GM12878 (cell line): ENCODE data around the gene EI24. TPM values are rescaled to one million over a fixed set of nuclear protein-coding genes. Genes with fewer than 3 reads are reported as not detected.

Experiments used
- ATAC-seq: fragments of 200-7000 bp; cut with Tn5 transposase; 3 replicates; pipeline ENCODE4 v1.9.1; 2020; ENCODE audit warnings: mild to moderate bottlenecking, moderate library complexity
- BruUV-seq: library from RNA; stranded (reverse); fragments of 400-500 nt; replicated peaks from 2 replicates; lab custom pipeline; 2021; lab: Mats Ljungman, UMichigan
- CTCF ChIA-PET: fragments of 300-600 bp; sonication (Branson Sonifier 250); formaldehyde crosslinking; extraction: SDS; loops from one replicate; lab custom pipeline; 2021; ENCODE audit warnings: inconsistent platforms; lab: Yijun Ruan, JAX
- POLR2A ChIA-PET: fragments of 350-600 bp; formaldehyde crosslinking; extraction: SDS; loops from one replicate; lab custom pipeline; 2021; ENCODE audit warnings: inconsistent platforms; lab: Charles Lee
- RAD21 ChIA-PET: fragments of 300-600 bp; sonication (Branson Sonifier 250); formaldehyde crosslinking; loops from one replicate; lab custom pipeline; 2023; ENCODE audit warnings: antibody characterized with exemption; ENCODE audit not compliant: unreplicated experiment; lab: Charles Lee
- SMC1A ChIA-PET: fragments of 300-600 bp; sonication (Branson Sonifier 250); formaldehyde crosslinking; loops from one replicate; lab custom pipeline; 2023; ENCODE audit not compliant: unreplicated experiment, uncharacterized antibody; lab: Charles Lee
- DNase-seq: peaks from one replicate; pipeline ENCODE4 v3.0.0-alpha.2; 2011; ENCODE audit warnings: low read depth, low spot score
- FAIRE-seq: peaks from 3 replicates; lab custom pipeline; 2011; peaks lifted over from hg19 to GRCh38; lab: Jason Lieb, UNC
- H2AFZ ChIP-seq: 2 replicates; pipeline ENCODE4 v1.6.0; 2011; ENCODE audit warnings: low read depth, low read length, control low read depth; ENCODE audit not compliant: control insufficient read depth
- H3K27ac ChIP-seq: 2 replicates; pipeline ENCODE4 v1.5.1; 2011; ENCODE audit warnings: control low read depth; ENCODE audit not compliant: control insufficient read depth, insufficient read depth
- H3K27me3 ChIP-seq, 2 experiments: replicated peaks in 1 of 2; 2 replicates each; pipeline versions ENCODE4 v1.6.0 to v1.6.1; 2011; ENCODE audit warnings: low read length in 1 of 2; ENCODE audit not compliant: control insufficient read depth in 2 of 2, insufficient read depth in 2 of 2
- H3K36me3 ChIP-seq, 2 experiments: 2 replicates each; pipeline ENCODE4 v1.5.1; 2011; ENCODE audit warnings: low read length in 1 of 2; ENCODE audit not compliant: control insufficient read depth in 2 of 2, insufficient read depth in 2 of 2
- H3K4me1 ChIP-seq: 2 replicates; pipeline ENCODE4 v1.6.1; 2011; ENCODE audit warnings: mild to moderate bottlenecking, low read length, moderate library complexity, mixed read lengths; ENCODE audit not compliant: control insufficient read depth, insufficient read depth
- H3K4me2 ChIP-seq: 2 replicates; pipeline ENCODE4 v1.6.0; 2011; ENCODE audit warnings: control low read depth; ENCODE audit not compliant: control insufficient read depth, insufficient read depth
- H3K4me3 ChIP-seq: fragments of 200-600 bp; sonication (generic); 2 replicates; pipeline ENCODE4 v1.5.1; 2016
- H3K79me2 ChIP-seq: 2 replicates; pipeline ENCODE4 v1.6.0; 2011; ENCODE audit warnings: low read length; ENCODE audit not compliant: control insufficient read depth, insufficient read depth
- H3K9ac ChIP-seq: 2 replicates; pipeline ENCODE4 v1.8.0; 2011; ENCODE audit warnings: low read length, control low read depth, mixed read lengths; ENCODE audit not compliant: control insufficient read depth, insufficient read depth
- H3K9me3 ChIP-seq: replicated peaks from 3 replicates; pipeline ENCODE4 v1.5.1; 2011; ENCODE audit warnings: mild to moderate bottlenecking, low read length; ENCODE audit not compliant: control insufficient read depth, insufficient read depth
- H4K20me1 ChIP-seq: 2 replicates; pipeline ENCODE4 v1.6.0; 2011; ENCODE audit not compliant: control insufficient read depth, insufficient read depth
- SIX5 ChIP-seq: IDR thresholded peaks from 2 replicates; pipeline ENCODE4 v1.6.1; 2011; ENCODE audit warnings: mild to moderate bottlenecking, low read depth, low read length, moderate library complexity; ENCODE audit not compliant: severe bottlenecking
- STAT1 ChIP-seq: fragments of 450-650 bp; conservative IDR thresholded peaks from 2 replicates; pipeline ENCODE4 v1.6.1; 2014; ENCODE audit warnings: antibody characterized with exemption, mild to moderate bottlenecking
- ZBTB11 ChIP-seq: fragments of 450-650 bp; formaldehyde crosslinking; IDR thresholded peaks from 2 replicates; pipeline ENCODE4 v1.5.0; 2022; ENCODE audit warnings: mild to moderate bottlenecking, missing genetic modification characterization
- ZNF274 ChIP-seq: IDR thresholded peaks from one replicate; pipeline ENCODE4 v1.8.0; 2011; ENCODE audit not compliant: insufficient read length, insufficient read depth
- WGBS: methylation state at CpG from one replicate; pipeline ENCODE4 v1.1.6; 2016; ENCODE audit warnings: low lambda C conversion rate; ENCODE audit not compliant: insufficient replicate concordance, insufficient coverage; ENCODE audit errors: missing lambda C conversion rate; 5-methylcytosine and 5-hydroxymethylcytosine counted together
- in situ Hi-C: fragments of 300-500 bp; cut with MboI; formaldehyde crosslinking; loops from 9 replicates; pipeline ENCODE4 v1.14.3; 2018; ENCODE audit warnings: mixed read lengths
- intact Hi-C: fragments of 100-400 bp; cut with micrococcal nuclease; formaldehyde crosslinking; loops from one replicate; pipeline ENCODE4 v1.14.2; 2022; ENCODE audit not compliant: unreplicated experiment
- polyA plus RNA-seq, 11 experiments: library from polyadenylated mRNA; depleted of rRNA in 4 of 11; unstranded in 6 of 11; stranded (reverse) in 5 of 11; fragments of >200 nt; fragmentation: Nextera tagmentation in 4 of 11; fragmentation: Illumina TruSeq in 1 of 11; extraction: Ambion mirVana in 4 of 11; extraction: Trizol in 1 of 11; gene quantifications; 1 replicate in 1 of 11; 2 replicates in 10 of 11; pipeline versions ENCODE4 v1.2.1 to v1.2.3, GENCODE V29; 2011 to 2016; ENCODE audit warnings: inconsistent platforms in 2 of 11, missing spikeins in 2 of 11, low read depth in 1 of 11
- total RNA-seq, 4 experiments: library from RNA; depleted of rRNA in 3 of 4; stranded (reverse); fragments of >200 nt in 3 of 4; fragmentation: Illumina TruSeq in 1 of 4; extraction: Trizol in 1 of 4; gene quantifications; 2 replicates each; pipeline versions ENCODE4 v1.2.1 to v1.2.3, GENCODE V29; 2013 to 2021
- TF ChIP-seq, protein P1 (sequence below): IDR thresholded peaks from 2 replicates; pipeline ENCODE4 v1.6.1; 2012; ENCODE audit warnings: low read depth, low read length, improper control_type of control experiment

The EI24 gene
- total and polyA plus RNA-seq, 10 of the 15 experiments (the other 5 are each of a cell fraction or from before 2014, with no cell fraction given): 20.3 to 127 (median 70.4) TPM

- TF ChIP-seq, protein P1, sequence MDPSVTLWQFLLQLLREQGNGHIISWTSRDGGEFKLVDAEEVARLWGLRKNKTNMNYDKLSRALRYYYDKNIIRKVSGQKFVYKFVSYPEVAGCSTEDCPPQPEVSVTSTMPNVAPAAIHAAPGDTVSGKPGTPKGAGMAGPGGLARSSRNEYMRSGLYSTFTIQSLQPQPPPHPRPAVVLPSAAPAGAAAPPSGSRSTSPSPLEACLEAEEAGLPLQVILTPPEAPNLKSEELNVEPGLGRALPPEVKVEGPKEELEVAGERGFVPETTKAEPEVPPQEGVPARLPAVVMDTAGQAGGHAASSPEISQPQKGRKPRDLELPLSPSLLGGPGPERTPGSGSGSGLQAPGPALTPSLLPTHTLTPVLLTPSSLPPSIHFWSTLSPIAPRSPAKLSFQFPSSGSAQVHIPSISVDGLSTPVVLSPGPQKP: no peak
- no peak for TF ChIP-seq STAT1
- no peak for TF ChIP-seq ZNF274
Measured at GRCh38 chr11:125578783-125579182, 9.5 kb downstream of the EI24 start (continued).

GRCh38 chr11:125579811-125580210 is 10.5 kb downstream of the EI24 start:
- Histone ChIP-seq H3K9ac (no peak overlapping the region), H4K20me1 (no peaks in the 10 kb centered on the region), H3K79me2 (no peaks in the 10 kb centered on the region), H3K4me2 (no peak overlapping the region), H3K36me3 (peaks cover 14 to 35% of the 10 kb centered on the region in 2 experiments), H3K27me3 (no peaks in the 10 kb centered on the region), H3K27ac (no peak overlapping the region)
- intact Hi-C loops: no loop called here
- no TSS peak for BruUV-seq
- SMC1A ChIA-PET: no interaction called here
- no peak for ATAC-seq
- TF ChIP-seq ZBTB11: no peak
- no peak for TF ChIP-seq SIX5
- TF ChIP-seq, all 136 proteins: peak for 0
- FAIRE-seq: no peak
- no peaks in the 10 kb centered on the region for H3K9me3 ChIP-seq
- WGBS: 80% methylated on average over 5 of the region's 5 CpGs
- POLR2A ChIA-PET: interaction anchor here (1.6 to 2.8 kb wide), 2 partner anchors 8 to 10 kb away, joined by 3 to 8 read pairs; partner anchors contain the start of gene EI24
- CTCF ChIA-PET: interaction anchor here (1.1 to 1.2 kb wide), 2 partner anchors 10 to 48 kb away, joined by 3 to 4 read pairs; partner anchors contain the start of gene EI24
- in situ Hi-C loops: no loop called here
- RAD21 ChIA-PET: interaction anchor here (1.5 kb wide), 1 partner anchor 12 kb away, joined by 4 read pairs; no protein-coding TSS in a partner anchor
- no peak overlapping the region for H2AFZ ChIP-seq
- DNase-seq: no peak
- H3K4me3 ChIP-seq: no peak overlapping the region
- no peaks in the 10 kb centered on the region for H3K4me1 ChIP-seq
